WERI-Rb-1 (cell line): ENCODE measurements around the gene STOM.

Source experiments
- DNase-seq: peaks from one replicate; pipeline ENCODE4 v3.0.0-alpha.2; 2020
- H3K27ac ChIP-seq: fragments of 250-450 bp; sonication (Bioruptor Pico); 2 replicates; pipeline ENCODE4 v1.5.1; 2020; ENCODE audit warnings: mild to moderate bottlenecking, moderate library complexity
- H3K27me3 ChIP-seq: fragments of 250-450 bp; sonication (Bioruptor Pico); 2 replicates; pipeline ENCODE4 v1.5.1; 2021; ENCODE audit warnings: mild to moderate bottlenecking, low read depth, moderate library complexity; ENCODE audit not compliant: insufficient read depth, severe bottlenecking
- H3K36me3 ChIP-seq: fragments of 250-450 bp; sonication (Bioruptor Pico); 2 replicates; pipeline ENCODE4 v1.5.1; 2020; ENCODE audit warnings: mild to moderate bottlenecking, moderate library complexity
- H3K4me3 ChIP-seq: 2 replicates; pipeline ENCODE4 v1.5.1; 2011; ENCODE audit warnings: low read depth, mild to moderate bottlenecking, control low read depth, low read length
- H3K9me3 ChIP-seq: fragments of 250-450 bp; sonication (Bioruptor Pico); 2 replicates; pipeline ENCODE4 v1.5.1; 2021; ENCODE audit warnings: mild to moderate bottlenecking, moderate library complexity; ENCODE audit not compliant: severe bottlenecking
- CTCF ChIP-seq: IDR thresholded peaks from 2 replicates; pipeline ENCODE4 v1.5.1; 2011; ENCODE audit warnings: low read depth, mild to moderate bottlenecking, control low read depth, inconsistent platforms, low read length

The STOM gene

GRCh38 chr9:121369595-121370265 lies at the start of gene STOM:
Gene STOM (minus strand): TSS chr9:121370250. CDS start chr9:121370187, 63 bp downstream.
- Histone ChIP-seq H3K27me3 (no peaks in the 10 kb centered on the region), H3K9me3 (no peaks in the 10 kb centered on the region), H3K4me3 (peak within 1 kb of the TSS; percentile 54), H3K36me3 (no peaks in the 10 kb centered on the region), H3K27ac (0 out of 2 replicates have a peak within 1 kb of the TSS, but pooled peaks have one; percentile 27)
- no peak for DNase-seq
- no peak for TF ChIP-seq CTCF

GRCh38 chr9:121411993-121412392 lies 41.9 kb upstream of the STOM start:
- DNase-seq: no peak
- Histone ChIP-seq H3K36me3 (no peaks in the 10 kb centered on the region), H3K27ac (no peak overlapping the region), H3K9me3 (peaks cover 3% of the 10 kb centered on the region), H3K27me3 (no peaks in the 10 kb centered on the region), H3K4me3 (no peak overlapping the region)
- no peak for TF ChIP-seq CTCF

GRCh38 chr9:121405899-121406298 lies 35.8 kb upstream of the STOM start:
- no peak overlapping the region for H3K4me3 ChIP-seq
- no peaks in the 10 kb centered on the region for H3K9me3 ChIP-seq
- no peak for DNase-seq
- H3K36me3 ChIP-seq: no peaks in the 10 kb centered on the region
- no peak overlapping the region for H3K27ac ChIP-seq
- no peak for TF ChIP-seq CTCF
- no peaks in the 10 kb centered on the region for H3K27me3 ChIP-seq

GRCh38 chr9:121404906-121405305 lies 34.9 kb upstream of the STOM start:
- Histone ChIP-seq H3K27me3 (no peaks in the 10 kb centered on the region), H3K9me3 (no peaks in the 10 kb centered on the region), H3K27ac (no peak overlapping the region), H3K36me3 (no peaks in the 10 kb centered on the region), H3K4me3 (no peak overlapping the region)
- no peak for TF ChIP-seq CTCF
- no peak for DNase-seq

- H3K36me3 ChIP-seq: no peaks in the 10 kb centered on the region
- H3K27ac ChIP-seq: peak overlapping the region; percentile 52
- H3K4me3 ChIP-seq: peak overlapping the region; percentile 17
- H3K27me3 ChIP-seq: no peaks in the 10 kb centered on the region
- no peak for DNase-seq
- peak; percentile 38; the same call in 1 of the 2 replicates for TF ChIP-seq CTCF
- peaks cover 3% of the 10 kb centered on the region for H3K9me3 ChIP-seq
Observed at GRCh38 chr9:121399883-121400607, 30.0 kb upstream of the STOM start.
